HepG2 (cell line): Measurements from ENCODE around the gene PLXND1.

ENCODE experiments used
- ATF4 ChIP-seq, 2 experiments: fragments of 450-650 bp in 1 of 2; sonication (generic) in 1 of 2; formaldehyde crosslinking; IDR thresholded peaks; 2 replicates each; pipeline versions ENCODE4 v1.5.0 to v1.8.0; 2020 to 2022; ENCODE audit warnings: mild to moderate bottlenecking in 1 of 2, missing genetic modification reagents in 1 of 2
- CTCF ChIP-seq: sonication (generic); formaldehyde crosslinking; IDR thresholded peaks from 2 replicates; pipeline ENCODE4 v1.5.0; 2020; ENCODE audit warnings: mild to moderate bottlenecking, missing genetic modification reagents, moderate library complexity
- ELF4 ChIP-seq: sonication (generic); formaldehyde crosslinking; IDR thresholded peaks from 2 replicates; pipeline ENCODE4 v1.5.0; 2020; ENCODE audit warnings: missing genetic modification reagents, mild to moderate bottlenecking, moderate library complexity, borderline replicate concordance
- EP300 ChIP-seq, 3 experiments: sonication (generic) in 1 of 3; formaldehyde crosslinking in 1 of 3; IDR thresholded peaks; 2 replicates each; pipeline versions ENCODE4 v1.5.1 to v1.6.1; 2011 to 2020; ENCODE audit warnings: low read depth in 2 of 3, low read length in 2 of 3, borderline replicate concordance in 1 of 3, improper control_type of control experiment in 1 of 3, mild to moderate bottlenecking in 1 of 3, missing genetic modification reagents in 1 of 3, moderate library complexity in 1 of 3
- FOXA1 ChIP-seq, 2 experiments: fragments of 450-650 bp in 1 of 2; sonication (generic) in 1 of 2; formaldehyde crosslinking in 1 of 2; IDR thresholded peaks; 2 replicates each; pipeline versions ENCODE4 v1.4.0 to v1.6.1; 2016 to 2020; ENCODE audit warnings: missing genetic modification reagents in 1 of 2
- NFYB ChIP-seq: sonication (generic); formaldehyde crosslinking; IDR thresholded peaks from 2 replicates; pipeline ENCODE4 v1.4.0; 2020; ENCODE audit warnings: missing genetic modification reagents
- ZBTB44 ChIP-seq: sonication (generic); formaldehyde crosslinking; IDR thresholded peaks from 2 replicates; pipeline ENCODE4 v1.4.0; 2020; ENCODE audit warnings: missing genetic modification reagents
- ZBTB7A ChIP-seq: sonication (generic); formaldehyde crosslinking; IDR thresholded peaks from 2 replicates; pipeline ENCODE4 v1.8.0; 2022; ENCODE audit warnings: mild to moderate bottlenecking, missing genetic modification reagents
- ZFP36 ChIP-seq: fragments of 150-350 bp; IDR thresholded peaks from 2 replicates; pipeline ENCODE4 v1.6.1; 2018; ENCODE audit warnings: borderline replicate concordance, low read length, low read depth; ENCODE audit not compliant: partially characterized antibody
- ZMYM2 ChIP-seq: sonication (generic); formaldehyde crosslinking; IDR thresholded peaks from 2 replicates; pipeline ENCODE4 v1.8.0; 2022; ENCODE audit warnings: mild to moderate bottlenecking, missing genetic modification reagents
- ZNF143 ChIP-seq: sonication (generic); formaldehyde crosslinking; IDR thresholded peaks from 2 replicates; pipeline ENCODE4 v1.4.0; 2020; ENCODE audit warnings: missing genetic modification reagents
- ZNF441 ChIP-seq: sonication (generic); formaldehyde crosslinking; IDR thresholded peaks from 2 replicates; pipeline ENCODE4 v1.7.0; 2021; ENCODE audit warnings: missing genetic modification reagents, borderline replicate concordance
- ZNF589 ChIP-seq: sonication (generic); formaldehyde crosslinking; conservative IDR thresholded peaks from 2 replicates; pipeline ENCODE4 v1.8.0; 2022; ENCODE audit warnings: mild to moderate bottlenecking, moderate library complexity, missing genetic modification reagents
- ZNF7 ChIP-seq: IDR thresholded peaks from 2 replicates; pipeline ENCODE4 v1.6.1; 2016; ENCODE audit warnings: missing biosample characterization, missing genetic modification reagents

GRCh38 chr3:129614927-129615363, 8.5 kb upstream of the PLXND1 start:
- TF ChIP-seq ATF4 (CRISPR knock-in tag; IDR thresholded peaks at IDR 0.05) (no peak), ZBTB44 (CRISPR knock-in tag) (no peak), ZFP36 (no peak), ZNF7 (no peak), EP300 (IDR thresholded peaks at IDR 0.05; ENCODE audit: low read depth in 2 of 2, low read length in 2 of 2) (no peak), EP300 (CRISPR knock-in tag; IDR thresholded peaks at IDR 0.05; ENCODE audit: borderline replicate concordance) (no peak), CTCF (CRISPR knock-in tag) (no peak), FOXA1 (IDR thresholded peaks at IDR 0.05) (no peak), FOXA1 (CRISPR knock-in tag; IDR thresholded peaks at IDR 0.05) (no peak), NFYB (CRISPR knock-in tag) (no peak), ZNF441 (no peak), ELF4 (no peak), ZMYM2 (CRISPR knock-in tag) (no peak), ZNF143 (no peak), ZBTB7A (CRISPR knock-in tag) (no peak), ZNF589 (CRISPR knock-in tag) (no peak)
